ENCODE data around the gene CPZ.

DNA sequence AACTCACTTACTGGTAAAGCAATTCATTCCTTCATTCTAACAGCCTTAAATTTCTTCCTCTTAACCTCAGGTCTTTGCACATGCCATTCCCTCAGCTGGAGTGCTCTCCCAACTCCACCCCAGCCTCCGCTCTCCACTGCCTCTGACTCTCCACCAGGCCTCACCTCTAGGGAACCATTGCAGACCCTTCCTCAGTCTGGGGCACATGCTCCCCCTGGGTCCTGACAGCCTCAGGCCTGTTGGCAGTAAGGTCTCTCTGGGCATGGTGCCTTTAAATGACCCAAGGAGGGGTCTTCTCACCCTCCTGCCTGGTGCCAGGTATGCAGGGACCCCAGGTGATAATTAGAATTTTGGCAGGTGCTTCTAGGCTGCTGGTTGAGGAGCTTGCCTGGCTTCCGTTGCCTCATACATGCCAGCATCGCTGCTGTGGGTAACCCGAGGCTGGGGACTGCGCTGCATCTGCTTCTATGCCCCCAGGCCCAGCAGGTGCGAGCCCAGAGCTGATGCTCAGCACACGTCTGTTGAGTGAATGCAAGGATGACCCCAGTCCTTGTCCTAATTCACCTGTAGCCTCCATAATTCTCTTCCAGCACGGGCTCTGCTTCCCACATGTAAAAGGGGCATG lies 39.9 kb upstream of the CPZ start:
- TF ChIP-seq, protein P1, sequence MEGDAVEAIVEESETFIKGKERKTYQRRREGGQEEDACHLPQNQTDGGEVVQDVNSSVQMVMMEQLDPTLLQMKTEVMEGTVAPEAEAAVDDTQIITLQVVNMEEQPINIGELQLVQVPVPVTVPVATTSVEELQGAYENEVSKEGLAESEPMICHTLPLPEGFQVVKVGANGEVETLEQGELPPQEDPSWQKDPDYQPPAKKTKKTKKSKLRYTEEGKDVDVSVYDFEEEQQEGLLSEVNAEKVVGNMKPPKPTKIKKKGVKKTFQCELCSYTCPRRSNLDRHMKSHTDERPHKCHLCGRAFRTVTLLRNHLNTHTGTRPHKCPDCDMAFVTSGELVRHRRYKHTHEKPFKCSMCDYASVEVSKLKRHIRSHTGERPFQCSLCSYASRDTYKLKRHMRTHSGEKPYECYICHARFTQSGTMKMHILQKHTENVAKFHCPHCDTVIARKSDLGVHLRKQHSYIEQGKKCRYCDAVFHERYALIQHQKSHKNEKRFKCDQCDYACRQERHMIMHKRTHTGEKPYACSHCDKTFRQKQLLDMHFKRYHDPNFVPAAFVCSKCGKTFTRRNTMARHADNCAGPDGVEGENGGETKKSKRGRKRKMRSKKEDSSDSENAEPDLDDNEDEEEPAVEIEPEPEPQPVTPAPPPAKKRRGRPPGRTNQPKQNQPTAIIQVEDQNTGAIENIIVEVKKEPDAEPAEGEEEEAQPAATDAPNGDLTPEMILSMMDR (IDR thresholded peaks at IDR 0.05; ENCODE audit: low read length): no peak
- no peak for TF ChIP-seq EZH2 (optimal IDR thresholded peaks at IDR 0.05; ENCODE audit: low read depth, low read length)
